Measurements from ENCODE around the gene FZD1. TPM values are rescaled to one million over a fixed set of nuclear protein-coding genes. Genes with fewer than 3 reads are reported as not detected.

FZD1 gene
- total and polyA plus RNA-seq, 2 experiments from 2014 or later, result 0.34 to 1.4 TPM

- TF ChIP-seq, protein P1, sequence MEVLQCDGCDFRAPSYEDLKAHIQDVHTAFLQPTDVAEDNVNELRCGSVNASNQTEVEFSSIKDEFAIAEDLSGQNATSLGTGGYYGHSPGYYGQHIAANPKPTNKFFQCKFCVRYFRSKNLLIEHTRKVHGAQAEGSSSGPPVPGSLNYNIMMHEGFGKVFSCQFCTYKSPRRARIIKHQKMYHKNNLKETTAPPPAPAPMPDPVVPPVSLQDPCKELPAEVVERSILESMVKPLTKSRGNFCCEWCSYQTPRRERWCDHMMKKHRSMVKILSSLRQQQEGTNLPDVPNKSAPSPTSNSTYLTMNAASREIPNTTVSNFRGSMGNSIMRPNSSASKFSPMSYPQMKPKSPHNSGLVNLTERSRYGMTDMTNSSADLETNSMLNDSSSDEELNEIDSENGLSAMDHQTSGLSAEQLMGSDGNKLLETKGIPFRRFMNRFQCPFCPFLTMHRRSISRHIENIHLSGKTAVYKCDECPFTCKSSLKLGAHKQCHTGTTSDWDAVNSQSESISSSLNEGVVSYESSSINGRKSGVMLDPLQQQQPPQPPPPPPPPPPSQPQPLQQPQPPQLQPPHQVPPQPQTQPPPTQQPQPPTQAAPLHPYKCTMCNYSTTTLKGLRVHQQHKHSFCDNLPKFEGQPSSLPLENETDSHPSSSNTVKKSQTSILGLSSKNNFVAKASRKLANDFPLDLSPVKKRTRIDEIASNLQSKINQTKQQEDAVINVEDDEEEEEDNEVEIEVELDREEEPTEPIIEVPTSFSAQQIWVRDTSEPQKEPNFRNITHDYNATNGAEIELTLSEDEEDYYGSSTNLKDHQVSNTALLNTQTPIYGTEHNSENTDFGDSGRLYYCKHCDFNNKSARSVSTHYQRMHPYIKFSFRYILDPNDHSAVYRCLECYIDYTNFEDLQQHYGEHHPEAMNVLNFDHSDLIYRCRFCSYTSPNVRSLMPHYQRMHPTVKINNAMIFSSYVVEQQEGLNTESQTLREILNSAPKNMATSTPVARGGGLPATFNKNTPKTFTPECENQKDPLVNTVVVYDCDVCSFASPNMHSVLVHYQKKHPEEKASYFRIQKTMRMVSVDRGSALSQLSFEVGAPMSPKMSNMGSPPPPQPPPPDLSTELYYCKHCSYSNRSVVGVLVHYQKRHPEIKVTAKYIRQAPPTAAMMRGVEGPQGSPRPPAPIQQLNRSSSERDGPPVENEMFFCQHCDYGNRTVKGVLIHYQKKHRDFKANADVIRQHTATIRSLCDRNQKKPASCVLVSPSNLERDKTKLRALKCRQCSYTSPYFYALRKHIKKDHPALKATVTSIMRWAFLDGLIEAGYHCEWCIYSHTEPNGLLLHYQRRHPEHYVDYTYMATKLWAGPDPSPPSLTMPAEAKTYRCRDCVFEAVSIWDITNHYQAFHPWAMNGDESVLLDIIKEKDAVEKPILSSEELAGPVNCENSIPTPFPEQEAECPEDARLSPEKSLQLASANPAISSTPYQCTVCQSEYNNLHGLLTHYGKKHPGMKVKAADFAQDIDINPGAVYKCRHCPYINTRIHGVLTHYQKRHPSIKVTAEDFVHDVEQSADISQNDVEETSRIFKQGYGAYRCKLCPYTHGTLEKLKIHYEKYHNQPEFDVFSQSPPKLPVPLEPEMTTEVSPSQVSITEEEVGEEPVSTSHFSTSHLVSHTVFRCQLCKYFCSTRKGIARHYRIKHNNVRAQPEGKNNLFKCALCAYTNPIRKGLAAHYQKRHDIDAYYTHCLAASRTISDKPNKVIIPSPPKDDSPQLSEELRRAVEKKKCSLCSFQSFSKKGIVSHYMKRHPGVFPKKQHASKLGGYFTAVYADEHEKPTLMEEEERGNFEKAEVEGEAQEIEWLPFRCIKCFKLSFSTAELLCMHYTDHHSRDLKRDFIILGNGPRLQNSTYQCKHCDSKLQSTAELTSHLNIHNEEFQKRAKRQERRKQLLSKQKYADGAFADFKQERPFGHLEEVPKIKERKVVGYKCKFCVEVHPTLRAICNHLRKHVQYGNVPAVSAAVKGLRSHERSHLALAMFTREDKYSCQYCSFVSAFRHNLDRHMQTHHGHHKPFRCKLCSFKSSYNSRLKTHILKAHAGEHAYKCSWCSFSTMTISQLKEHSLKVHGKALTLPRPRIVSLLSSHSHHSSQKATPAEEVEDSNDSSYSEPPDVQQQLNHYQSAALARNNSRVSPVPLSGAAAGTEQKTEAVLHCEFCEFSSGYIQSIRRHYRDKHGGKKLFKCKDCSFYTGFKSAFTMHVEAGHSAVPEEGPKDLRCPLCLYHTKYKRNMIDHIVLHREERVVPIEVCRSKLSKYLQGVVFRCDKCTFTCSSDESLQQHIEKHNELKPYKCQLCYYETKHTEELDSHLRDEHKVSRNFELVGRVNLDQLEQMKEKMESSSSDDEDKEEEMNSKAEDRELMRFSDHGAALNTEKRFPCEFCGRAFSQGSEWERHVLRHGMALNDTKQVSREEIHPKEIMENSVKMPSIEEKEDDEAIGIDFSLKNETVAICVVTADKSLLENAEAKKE (CRISPR knock-in tag; IDR thresholded peaks at IDR 0.05), result no peak
These were observed 37.8 kb upstream of the FZD1 start (continued) for GRCh38 chr7:91226411-91226810.

DNA sequence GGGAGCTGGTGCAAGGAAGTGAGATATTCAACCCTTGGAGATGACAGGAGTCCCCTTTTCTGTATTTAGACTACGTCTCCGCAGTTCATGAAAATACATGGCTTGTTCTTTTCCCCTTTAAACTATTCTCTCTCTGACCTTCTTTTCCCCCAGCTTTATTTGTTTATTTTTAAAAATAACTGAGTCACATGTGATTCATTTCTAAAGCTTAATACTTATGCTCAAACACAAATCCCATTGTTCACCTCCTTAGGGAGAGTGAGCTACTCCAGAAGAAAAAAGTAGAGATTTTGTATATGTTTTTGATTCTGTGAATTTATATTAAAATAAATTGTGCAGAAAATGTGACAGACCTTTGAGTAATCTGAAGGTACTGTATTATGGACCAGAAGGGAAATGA, 35.9 kb upstream of the FZD1 start:
- no peak for DNase-seq (ENCODE audit: low spot score)
- no peaks in the 10 kb centered on the region; the same call in 2 of the 3 replicates for H3K36me3 Mint-ChIP-seq (ENCODE audit: low read depth)
- H4K20me1 ChIP-seq (replicated peaks; ENCODE audit: insufficient read depth), result no peaks in the 10 kb centered on the region
- TF ChIP-seq CREB1 (CRISPR knock-in tag; IDR thresholded peaks at IDR 0.05; ENCODE audit: low read depth) (no peak), NANOG (IDR thresholded peaks at IDR 0.05; ENCODE audit: borderline replicate concordance) (no peak), ZNF331 (CRISPR knock-in tag; IDR thresholded peaks at IDR 0.05; ENCODE audit: low read depth) (no peak), ZNF114 (CRISPR knock-in tag; IDR thresholded peaks at IDR 0.05) (no peak), POLR2AphosphoS5 (IDR thresholded peaks at IDR 0.05; ENCODE audit: low read depth) (no peak), JUNB (IDR thresholded peaks at IDR 0.05; ENCODE audit: unreplicated experiment) (no peak)
- TF ChIP-seq, protein P2, sequence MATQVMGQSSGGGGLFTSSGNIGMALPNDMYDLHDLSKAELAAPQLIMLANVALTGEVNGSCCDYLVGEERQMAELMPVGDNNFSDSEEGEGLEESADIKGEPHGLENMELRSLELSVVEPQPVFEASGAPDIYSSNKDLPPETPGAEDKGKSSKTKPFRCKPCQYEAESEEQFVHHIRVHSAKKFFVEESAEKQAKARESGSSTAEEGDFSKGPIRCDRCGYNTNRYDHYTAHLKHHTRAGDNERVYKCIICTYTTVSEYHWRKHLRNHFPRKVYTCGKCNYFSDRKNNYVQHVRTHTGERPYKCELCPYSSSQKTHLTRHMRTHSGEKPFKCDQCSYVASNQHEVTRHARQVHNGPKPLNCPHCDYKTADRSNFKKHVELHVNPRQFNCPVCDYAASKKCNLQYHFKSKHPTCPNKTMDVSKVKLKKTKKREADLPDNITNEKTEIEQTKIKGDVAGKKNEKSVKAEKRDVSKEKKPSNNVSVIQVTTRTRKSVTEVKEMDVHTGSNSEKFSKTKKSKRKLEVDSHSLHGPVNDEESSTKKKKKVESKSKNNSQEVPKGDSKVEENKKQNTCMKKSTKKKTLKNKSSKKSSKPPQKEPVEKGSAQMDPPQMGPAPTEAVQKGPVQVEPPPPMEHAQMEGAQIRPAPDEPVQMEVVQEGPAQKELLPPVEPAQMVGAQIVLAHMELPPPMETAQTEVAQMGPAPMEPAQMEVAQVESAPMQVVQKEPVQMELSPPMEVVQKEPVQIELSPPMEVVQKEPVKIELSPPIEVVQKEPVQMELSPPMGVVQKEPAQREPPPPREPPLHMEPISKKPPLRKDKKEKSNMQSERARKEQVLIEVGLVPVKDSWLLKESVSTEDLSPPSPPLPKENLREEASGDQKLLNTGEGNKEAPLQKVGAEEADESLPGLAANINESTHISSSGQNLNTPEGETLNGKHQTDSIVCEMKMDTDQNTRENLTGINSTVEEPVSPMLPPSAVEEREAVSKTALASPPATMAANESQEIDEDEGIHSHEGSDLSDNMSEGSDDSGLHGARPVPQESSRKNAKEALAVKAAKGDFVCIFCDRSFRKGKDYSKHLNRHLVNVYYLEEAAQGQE (IDR thresholded peaks at IDR 0.05; ENCODE audit: unreplicated experiment), result no peak
- H3K9me2 ChIP-seq (ENCODE audit: insufficient read depth), result no peaks in the 10 kb centered on the region
- H3K4me3 ChIP-seq, result no peak overlapping the region
- H3K4me2 ChIP-seq, result no peak overlapping the region
- H3K27ac ChIP-seq (ENCODE audit: low read depth), result no peak overlapping the region
- peaks cover 6% of the 10 kb centered on the region; the same call in 2 of the 3 replicates for H3K4me1 Mint-ChIP-seq
- no peaks in the 10 kb centered on the region for H3K4me1 ChIP-seq (ENCODE audit: insufficient read depth)
- no peaks in the 10 kb centered on the region for H3K27me3 ChIP-seq (ENCODE audit: insufficient read depth)
- H2AFZ ChIP-seq, result no peak overlapping the region
- H3K27me3 Mint-ChIP-seq (ENCODE audit: insufficient read depth, low read depth, poor library complexity), result no peaks in the 10 kb centered on the region
- no peaks in the 10 kb centered on the region for H3K36me3 ChIP-seq (ENCODE audit: insufficient read depth)
- no peaks in the 10 kb centered on the region for H3F3A ChIP-seq (replicated peaks; ENCODE audit: low read depth)
- H3K9me3 Mint-ChIP-seq, result peaks cover 8% of the 10 kb centered on the region; the same call in 2 of the 3 replicates
- H3K4me3 Mint-ChIP-seq, result no peak overlapping the region
- ATAC-seq, result no peak
- H3K79me2 ChIP-seq (replicated peaks; ENCODE audit: insufficient read depth), result no peaks in the 10 kb centered on the region
- no peak overlapping the region for H3K27ac Mint-ChIP-seq
